GM10266 (cell line): ENCODE data around the gene TMEM62.
A peak's percentile ranks its signal among the peaks of the same experiment; 100 is the strongest.
"Not testable (repeated sequence)": the region's sequence is repeated elsewhere in the genome, so short reads cannot be mapped to it uniquely, and the experiment has no call there.

ENCODE experiments used
- DNase-seq: peaks from one replicate; pipeline ENCODE4 v3.0.0; 2012; ENCODE audit errors: extremely low spot score
- CTCF ChIP-seq: IDR thresholded peaks from 2 replicates; pipeline ENCODE4 v1.5.1; 2012; ENCODE audit warnings: mild to moderate bottlenecking, low read depth; ENCODE audit not compliant: control insufficient read depth, insufficient read depth; ENCODE audit errors: missing control alignments

TMEM62 gene

GRCh38 chr15:43219929-43220928 lies 86.8 kb downstream of the TMEM62 start:
- DNase-seq: no peak
- no peak for TF ChIP-seq CTCF

- DNase-seq: no peak
- no peak for TF ChIP-seq CTCF
Observed at GRCh38 chr15:43220991-43221403, 87.6 kb downstream of the TMEM62 start, which contains the start of gene EPB42. TSS of gene EPB42 (minus strand) at chr15:43221018. CDS start at chr15:43220825, 193 bp downstream.

- DNase-seq: no peak
- TF ChIP-seq CTCF: no peak
Observed at GRCh38 chr15:43221422-43221821, 88.0 kb downstream of the TMEM62 start.

- DNase-seq: peak; percentile 86
- peak; percentile 82 for TF ChIP-seq CTCF
Observed at GRCh38 chr15:43225201-43225949, 92.0 kb downstream of the TMEM62 start.

GRCh38 chr15:43225950-43226255 lies 92.5 kb downstream of the TMEM62 start:
- DNase-seq: not testable (repeated sequence)

- no peak for DNase-seq
- TF ChIP-seq CTCF: no peak
Observed at GRCh38 chr15:43226436-43227305, 93.3 kb downstream of the TMEM62 start.

- DNase-seq: no peak
- no peak for TF ChIP-seq CTCF
Observed at GRCh38 chr15:43229977-43230376, 96.6 kb downstream of the TMEM62 start.
